Airway epithelial cell (primary cell): ENCODE measurements around the gene EEF2K. TPM values are rescaled to one million over a fixed set of nuclear protein-coding genes. Genes with fewer than 3 reads are reported as not detected.

Experiments used
- total RNA-seq: library from RNA; depleted of rRNA; stranded (reverse); fragments of >200 nt; gene quantifications from 2 replicates; pipeline ENCODE4 v1.2.3, GENCODE V29; 2015

The EEF2K gene
- total RNA-seq = 10.0 and 13.7 TPM in 2 replicates

GRCh38 chr16:22206013-22206841 lies at the start of gene EEF2K:
TSS of gene EEF2K (plus strand) at chr16:22206278. CDS start at chr16:22225730, 19,452 bp downstream.

GRCh38 chr16:22161999-22162655 lies 44.0 kb upstream of the EEF2K start, which contains the start of gene SDR42E2:
TSS of gene SDR42E2 (plus strand) at chr16:22162506. CDS start at chr16:22165583, 3,077 bp downstream.

GRCh38 chr16:22297114-22297870 lies 91.2 kb downstream of the EEF2K start, which contains the start of gene POLR3E:
TSS of gene POLR3E (plus strand) at chr16:22297409. CDS start at chr16:22302969, 5,560 bp downstream.

Other genes starting within 250 kb of the EEF2K start
- gene PDZD9, start 205.2 kb upstream of the EEF2K start, total RNA-seq = not detected in 2 replicates
- 7.9 and 8.4 TPM in 2 replicates for gene MOSMO, start 198.2 kb upstream of the EEF2K start, total RNA-seq
- gene VWA3A, start 113.7 kb upstream of the EEF2K start, total RNA-seq = not detected in 2 replicates
- gene SDR42E2, start 43.8 kb upstream of the EEF2K start, total RNA-seq = not detected in 2 replicates
- gene POLR3E, start 91.1 kb downstream of the EEF2K start, total RNA-seq = 34.6 and 39.3 TPM in 2 replicates
- gene CDR2, start 168.3 kb downstream of the EEF2K start, total RNA-seq = 12.6 and 14.7 TPM in 2 replicates